Activated naive CD4-positive, alpha-beta T cell treated with anti-CD3 and anti-CD28 coated beads, Interleukin-2, amount 10 ng/mL, durations not matched to agents 7 days and 5 days (primary cell): ENCODE results near the gene MFSD12.
"Not testable (repeated sequence)": the region's sequence is repeated elsewhere in the genome, so short reads cannot be mapped to it uniquely, and the experiment has no call there.

Experiments
- CTCF ChIA-PET: fragments of 350-600 bp; sonication (Branson Sonifier 250); formaldehyde crosslinking; loops from one replicate; lab custom pipeline; 2021; ENCODE audit warnings: antibody characterized with exemption; lab: Charles Lee
- DNase-seq: peaks from one replicate; pipeline ENCODE4 v3.0.0-alpha.2; 2020
- H3K27ac Mint-ChIP-seq: one replicate; pipeline ENCODE4 v1.8.0; 2021; ENCODE audit warnings: mild to moderate bottlenecking, moderate library complexity, mixed read lengths
- H3K27me3 Mint-ChIP-seq: one replicate; pipeline ENCODE4 v1.8.0; 2021; ENCODE audit warnings: mild to moderate bottlenecking, mixed read lengths
- H3K36me3 Mint-ChIP-seq: one replicate; pipeline ENCODE4 v1.8.0; 2021; ENCODE audit warnings: mixed read lengths
- H3K4me1 Mint-ChIP-seq: one replicate; pipeline ENCODE4 v1.8.0; 2021; ENCODE audit warnings: mixed read lengths
- H3K4me3 Mint-ChIP-seq: one replicate; pipeline ENCODE4 v1.8.0; 2021; ENCODE audit warnings: mild to moderate bottlenecking, moderate library complexity, mixed read lengths
- H3K9me3 Mint-ChIP-seq: one replicate; pipeline ENCODE4 v1.8.0; 2021; ENCODE audit warnings: mixed read lengths

Gene MFSD12

GRCh38 chr19:3533033-3533432, 24.4 kb downstream of the MFSD12 start:
- Mint-ChIP-seq H3K36me3 (peaks cover 32% of the 10 kb centered on the region), H3K9me3 (no peaks in the 10 kb centered on the region), H3K4me1 (no peaks in the 10 kb centered on the region), H3K27ac (no peak overlapping the region), H3K4me3 (no peak overlapping the region), H3K27me3 (no peaks in the 10 kb centered on the region)
- CTCF ChIA-PET: no interaction called here
- no peak for DNase-seq

GRCh38 chr19:3532154-3532786, 25.1 kb downstream of the MFSD12 start:
- CTCF ChIA-PET: interaction anchor here (1.0 kb wide), 1 partner anchor 12 kb away, joined by 4 read pairs; no protein-coding TSS in a partner anchor
- Mint-ChIP-seq H3K4me1 (no peaks in the 10 kb centered on the region), H3K36me3 (peaks cover 26% of the 10 kb centered on the region), H3K9me3 (no peaks in the 10 kb centered on the region), H3K4me3 (no peak overlapping the region), H3K27me3 (no peaks in the 10 kb centered on the region), H3K27ac (no peak overlapping the region)
- DNase-seq: no peak

GRCh38 chr19:3531716-3532115, 25.7 kb downstream of the MFSD12 start:
- Mint-ChIP-seq H3K27ac (no peak overlapping the region), H3K4me1 (no peaks in the 10 kb centered on the region), H3K36me3 (peaks cover 31% of the 10 kb centered on the region), H3K9me3 (no peaks in the 10 kb centered on the region), H3K4me3 (no peak overlapping the region), H3K27me3 (no peaks in the 10 kb centered on the region)
- CTCF ChIA-PET: interaction anchor here (1.0 kb wide), 1 partner anchor 13 kb away, joined by 4 read pairs; no protein-coding TSS in a partner anchor
- DNase-seq: no peak

- CTCF ChIA-PET: no interaction called here
- Mint-ChIP-seq H3K4me3 (no peak overlapping the region), H3K27ac (no peak overlapping the region), H3K4me1 (no peaks in the 10 kb centered on the region), H3K36me3 (peaks cover 33% of the 10 kb centered on the region), H3K27me3 (no peaks in the 10 kb centered on the region), H3K9me3 (no peaks in the 10 kb centered on the region)
- no peak for DNase-seq
Measured at GRCh38 chr19:3530389-3530788, 27.0 kb downstream of the MFSD12 start.

- H3K27ac Mint-ChIP-seq, H3K9me3 Mint-ChIP-seq, CTCF ChIA-PET, H3K4me1 Mint-ChIP-seq, H3K27me3 Mint-ChIP-seq, DNase-seq, H3K4me3 Mint-ChIP-seq: not testable (repeated sequence)
- peaks cover 27% of the 10 kb centered on the region for H3K36me3 Mint-ChIP-seq
Measured at GRCh38 chr19:3529299-3529698, 28.1 kb downstream of the MFSD12 start.

- H3K27me3 Mint-ChIP-seq: no peaks in the 10 kb centered on the region
Measured at GRCh38 chr19:3528539-3529211, 28.7 kb downstream of the MFSD12 start.

GRCh38 chr19:3528080-3528479, 29.3 kb downstream of the MFSD12 start:
- Mint-ChIP-seq H3K36me3 (peaks cover 25% of the 10 kb centered on the region), H3K4me3 (no peak overlapping the region), H3K27me3 (no peaks in the 10 kb centered on the region), H3K27ac (no peak overlapping the region), H3K9me3 (no peaks in the 10 kb centered on the region), H3K4me1 (no peaks in the 10 kb centered on the region)
- CTCF ChIA-PET: no interaction called here
- no peak for DNase-seq

More at GRCh38 chr19:3528539-3529211, 28.7 kb downstream of the MFSD12 start:
- Mint-ChIP-seq H3K27ac (no peak overlapping the region), H3K9me3 (no peaks in the 10 kb centered on the region), H3K4me3 (no peak overlapping the region), H3K4me1 (no peaks in the 10 kb centered on the region), H3K36me3 (peaks cover 30% of the 10 kb centered on the region)
- CTCF ChIA-PET: no interaction called here
- no peak for DNase-seq

GRCh38 chr19:3527238-3527910, 30.0 kb downstream of the MFSD12 start:
- H3K4me1 Mint-ChIP-seq: no peaks in the 10 kb centered on the region
- DNase-seq: no peak
- H3K27ac Mint-ChIP-seq: no peak overlapping the region
- no peak overlapping the region for H3K4me3 Mint-ChIP-seq
- H3K36me3 Mint-ChIP-seq: peaks cover 22% of the 10 kb centered on the region
- CTCF ChIA-PET: no interaction called here
- H3K27me3 Mint-ChIP-seq: no peaks in the 10 kb centered on the region
- no peaks in the 10 kb centered on the region for H3K9me3 Mint-ChIP-seq

GRCh38 chr19:3526507-3527237, 30.7 kb downstream of the MFSD12 start:
- no peak overlapping the region for H3K4me3 Mint-ChIP-seq
- no peaks in the 10 kb centered on the region for H3K9me3 Mint-ChIP-seq
- no peak overlapping the region for H3K27ac Mint-ChIP-seq
- DNase-seq: no peak
- H3K4me1 Mint-ChIP-seq: no peaks in the 10 kb centered on the region
- no peaks in the 10 kb centered on the region for H3K27me3 Mint-ChIP-seq
- CTCF ChIA-PET: no interaction called here
- H3K36me3 Mint-ChIP-seq: peaks cover 23% of the 10 kb centered on the region

GRCh38 chr19:3524904-3525451, 32.4 kb downstream of the MFSD12 start:
- peaks cover 25% of the 10 kb centered on the region for H3K36me3 Mint-ChIP-seq
- no peak for DNase-seq
- H3K4me3 Mint-ChIP-seq: no peak overlapping the region
- CTCF ChIA-PET: no interaction called here
- H3K27me3 Mint-ChIP-seq: no peaks in the 10 kb centered on the region
- no peak overlapping the region for H3K27ac Mint-ChIP-seq
- H3K9me3 Mint-ChIP-seq: no peaks in the 10 kb centered on the region
- H3K4me1 Mint-ChIP-seq: peaks cover 5% of the 10 kb centered on the region

GRCh38 chr19:3524078-3524842, 33.1 kb downstream of the MFSD12 start:
- CTCF ChIA-PET: no interaction called here
- Mint-ChIP-seq H3K4me3 (no peak overlapping the region), H3K9me3 (no peaks in the 10 kb centered on the region), H3K27ac (no peak overlapping the region), H3K4me1 (peaks cover 5% of the 10 kb centered on the region), H3K36me3 (peaks cover 25% of the 10 kb centered on the region), H3K27me3 (no peaks in the 10 kb centered on the region)
- DNase-seq: no peak

- no peak for DNase-seq
- CTCF ChIA-PET: no interaction called here
- no peak overlapping the region for H3K4me3 Mint-ChIP-seq
- peaks cover 5% of the 10 kb centered on the region for H3K4me1 Mint-ChIP-seq
- no peak overlapping the region for H3K27ac Mint-ChIP-seq
- H3K27me3 Mint-ChIP-seq: no peaks in the 10 kb centered on the region
- H3K9me3 Mint-ChIP-seq: no peaks in the 10 kb centered on the region
- peaks cover 25% of the 10 kb centered on the region for H3K36me3 Mint-ChIP-seq
Measured at GRCh38 chr19:3523361-3524077, 33.9 kb downstream of the MFSD12 start.
